Kasumi-1 (cell line): ENCODE data around the gene TRAPPC12.
"Not testable (repeated sequence)": the region's sequence is repeated elsewhere in the genome, so short reads cannot be mapped to it uniquely, and the experiment has no call there.

ENCODE experiments used
- DNase-seq, 2 experiments: peaks; one replicate each; lab custom pipeline; 2025; lab: John Stamatoyannopoulos, UW

TRAPPC12 gene

DNA sequence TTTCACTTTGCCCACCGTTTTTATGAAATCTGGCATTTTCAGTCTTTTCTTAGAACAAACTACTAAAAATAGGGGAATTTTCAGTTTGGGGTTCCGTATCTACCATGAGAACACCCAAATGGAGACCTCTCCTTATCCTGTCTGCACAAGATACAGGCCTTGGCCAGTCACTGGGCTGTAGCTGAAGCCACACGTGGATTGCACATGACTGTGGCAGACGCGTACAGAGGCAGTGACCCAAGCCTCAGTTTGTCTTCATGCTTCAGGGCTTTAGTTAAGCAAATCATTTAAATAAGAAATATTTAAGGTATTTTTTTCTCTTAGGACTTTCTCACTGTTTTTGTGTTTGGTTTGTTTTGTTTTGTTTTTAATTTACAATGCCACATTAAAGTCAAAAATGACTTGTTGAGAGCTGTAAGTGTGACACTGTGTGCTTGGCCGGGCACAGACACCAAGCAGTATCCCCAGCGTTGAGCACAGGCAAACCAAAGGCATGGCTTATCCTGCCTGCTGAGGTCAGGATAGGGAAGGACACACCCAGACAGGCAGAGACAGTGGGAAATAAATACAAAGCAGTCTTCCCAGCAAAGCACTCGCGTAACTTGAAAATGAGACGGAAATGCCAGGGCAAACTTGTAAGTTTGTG, 53.3 kb downstream of the TRAPPC12 start:
- DNase-seq, result no peak

DNA sequence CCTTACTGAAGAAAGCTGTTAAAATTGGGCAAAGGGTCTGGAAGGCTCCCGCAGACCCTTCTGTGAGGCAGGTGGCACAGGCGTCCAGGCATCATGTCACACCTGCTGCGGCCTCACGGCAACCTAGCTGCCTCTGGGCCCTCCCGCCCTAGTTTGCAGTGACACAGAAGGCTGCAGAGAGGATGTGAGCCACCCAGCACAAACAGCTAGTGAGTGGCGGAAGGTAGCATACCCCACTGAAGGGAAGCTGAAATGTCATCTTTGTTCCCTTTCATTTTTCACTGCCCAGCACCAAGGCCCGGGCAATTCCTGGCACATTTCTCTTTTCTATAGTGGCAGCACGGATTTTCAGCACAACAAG, 53.8 kb downstream of the TRAPPC12 start:
- no peak for DNase-seq

DNA sequence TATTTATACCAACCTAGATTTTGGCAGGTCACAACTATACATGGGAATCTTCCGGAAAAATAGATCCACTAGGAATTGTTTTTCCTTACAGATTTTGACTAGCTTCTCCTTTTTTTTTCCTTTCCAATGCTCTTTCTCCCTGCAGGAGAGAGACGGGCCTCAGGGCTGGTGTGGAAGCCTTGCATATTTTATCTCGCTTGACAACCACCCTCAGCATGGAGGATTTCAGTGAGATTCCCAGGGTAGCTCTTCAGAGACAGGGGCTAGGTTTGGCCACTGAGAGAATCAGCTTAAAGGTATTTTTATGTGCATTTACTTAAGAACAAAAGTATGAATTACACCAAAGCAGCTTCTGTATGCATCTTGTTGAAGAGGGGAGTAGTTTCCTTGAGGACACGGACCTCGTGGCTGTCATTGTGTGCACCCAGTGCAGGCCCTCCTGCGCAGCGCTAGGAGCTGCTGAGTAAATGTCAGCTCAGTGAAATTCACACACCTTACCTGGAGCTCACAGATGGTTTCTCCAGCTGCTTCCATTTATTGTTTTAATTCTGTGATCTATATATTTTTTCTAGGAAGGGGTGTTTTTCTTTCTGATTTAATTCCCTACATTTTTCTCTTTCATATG, 54.4 kb downstream of the TRAPPC12 start:
- no peak for DNase-seq

DNA sequence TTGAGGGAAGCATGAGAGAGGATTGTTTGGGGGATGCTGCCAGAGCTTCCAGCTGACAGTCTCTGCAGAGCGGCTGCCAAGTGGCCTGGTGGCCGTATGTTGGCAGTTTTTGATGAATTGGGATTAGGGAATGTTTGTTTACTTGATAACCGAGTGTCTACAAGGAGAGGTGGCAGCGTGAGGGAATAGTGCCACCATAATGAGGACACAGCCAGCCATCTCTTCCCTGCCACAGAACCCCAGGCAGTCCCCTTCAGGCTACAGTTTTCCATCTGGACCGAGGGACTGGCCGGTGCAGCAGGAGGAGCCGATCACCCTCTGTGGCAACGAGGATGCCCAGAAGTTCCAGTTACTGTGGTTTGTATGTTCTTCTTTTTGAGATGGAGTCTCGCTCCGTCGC, 55.2 kb downstream of the TRAPPC12 start:
- DNase-seq, result no peak

DNA sequence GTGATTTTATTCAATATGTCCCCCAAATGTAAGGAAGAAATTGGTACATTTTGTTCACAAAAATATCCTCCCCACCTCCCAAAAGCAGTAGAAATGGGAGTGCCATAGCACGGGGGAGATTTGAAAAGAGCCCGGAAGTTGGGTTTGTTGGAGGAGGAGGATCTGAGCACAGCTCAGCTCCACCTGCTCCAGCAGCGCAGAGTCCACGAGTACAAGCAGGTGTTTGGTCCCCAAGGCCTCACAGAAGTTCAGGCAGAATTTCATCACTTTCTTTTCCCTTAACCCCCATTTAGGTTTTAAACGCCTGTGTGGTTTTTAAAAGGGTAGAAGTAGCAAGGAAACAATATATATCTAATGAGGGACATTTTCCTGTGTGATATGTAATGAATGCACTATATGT, 56.0 kb downstream of the TRAPPC12 start:
- no peak for DNase-seq

DNA sequence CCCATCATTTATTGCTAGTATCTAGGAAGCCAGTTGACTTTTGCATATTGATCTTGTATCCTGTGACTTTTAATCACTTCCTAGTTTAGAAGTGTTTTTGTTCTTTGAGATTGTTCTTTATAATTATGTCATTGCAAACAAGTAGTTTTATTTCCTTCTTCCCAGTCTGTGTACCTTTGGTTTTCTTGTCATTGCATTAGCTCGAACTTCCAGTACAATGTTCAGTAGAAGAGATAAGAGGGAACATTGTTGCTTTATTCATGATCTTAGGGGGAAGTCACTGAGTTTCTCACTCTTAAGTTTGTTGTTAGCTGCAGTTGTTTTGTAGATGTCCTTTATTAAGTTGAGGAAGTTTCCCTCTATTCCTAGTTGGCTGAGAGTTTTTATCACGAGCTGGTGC, 61.0 kb downstream of the TRAPPC12 start:
- DNase-seq, result no peak

DNA sequence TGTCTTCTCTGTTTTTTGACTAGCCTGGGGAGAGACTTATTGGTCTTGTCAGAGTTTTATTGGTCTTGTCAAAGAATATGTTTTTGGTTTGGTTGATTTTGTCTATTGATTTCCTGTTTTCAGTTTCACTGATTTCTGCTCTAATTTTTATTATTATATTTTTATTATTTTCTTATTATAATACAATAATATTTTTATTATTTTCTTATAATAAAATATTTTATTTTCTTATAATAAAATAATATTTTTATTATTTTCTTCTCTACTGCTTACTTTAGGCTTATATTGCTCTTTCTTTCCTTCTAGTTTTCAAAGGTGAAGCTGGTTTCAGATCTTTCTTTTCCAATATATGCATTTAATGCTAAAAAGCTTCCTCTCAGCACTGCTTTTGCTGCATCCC, 62.0 kb downstream of the TRAPPC12 start:
- no peak for DNase-seq

DNA sequence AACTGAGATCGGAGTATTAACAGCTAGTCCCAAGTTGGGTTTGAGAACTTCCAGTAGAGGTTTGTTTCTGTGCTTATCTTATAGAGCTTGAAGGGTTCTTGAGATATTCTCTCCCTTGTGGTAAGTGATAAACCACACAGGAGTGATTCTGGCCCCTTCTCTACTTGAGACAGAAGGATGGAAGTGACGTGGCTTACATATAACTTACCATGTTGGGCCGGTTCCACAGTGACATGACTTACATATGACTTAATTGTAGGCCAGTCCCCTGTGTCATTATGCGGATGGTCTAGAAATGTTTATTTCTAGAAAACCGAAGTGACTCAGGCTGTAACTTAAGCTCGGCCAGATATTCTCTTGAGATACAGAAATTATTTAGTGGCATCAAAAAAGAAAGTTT, 62.7 kb downstream of the TRAPPC12 start:
- DNase-seq, result no peak

DNA sequence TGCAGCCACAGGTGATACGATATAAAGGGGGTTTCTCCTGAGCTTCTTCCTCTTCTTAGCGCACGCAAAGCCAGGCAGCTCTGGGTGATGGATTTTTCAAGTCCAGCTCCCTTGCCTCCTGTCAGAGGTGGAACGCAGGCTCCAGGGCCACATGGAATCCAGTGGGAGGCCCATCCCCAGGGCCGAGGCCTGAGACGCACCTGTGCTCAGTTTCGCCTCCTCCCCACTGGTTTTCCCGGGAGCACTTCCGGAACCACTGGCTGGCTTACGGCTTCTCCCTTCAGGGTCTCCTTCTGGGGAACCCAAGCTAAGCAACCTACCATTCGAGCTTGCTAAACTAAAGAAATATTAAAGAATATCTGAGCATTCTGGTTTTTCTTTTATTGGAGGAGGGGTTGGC, 63.6 kb downstream of the TRAPPC12 start:
- DNase-seq, result no peak

DNA sequence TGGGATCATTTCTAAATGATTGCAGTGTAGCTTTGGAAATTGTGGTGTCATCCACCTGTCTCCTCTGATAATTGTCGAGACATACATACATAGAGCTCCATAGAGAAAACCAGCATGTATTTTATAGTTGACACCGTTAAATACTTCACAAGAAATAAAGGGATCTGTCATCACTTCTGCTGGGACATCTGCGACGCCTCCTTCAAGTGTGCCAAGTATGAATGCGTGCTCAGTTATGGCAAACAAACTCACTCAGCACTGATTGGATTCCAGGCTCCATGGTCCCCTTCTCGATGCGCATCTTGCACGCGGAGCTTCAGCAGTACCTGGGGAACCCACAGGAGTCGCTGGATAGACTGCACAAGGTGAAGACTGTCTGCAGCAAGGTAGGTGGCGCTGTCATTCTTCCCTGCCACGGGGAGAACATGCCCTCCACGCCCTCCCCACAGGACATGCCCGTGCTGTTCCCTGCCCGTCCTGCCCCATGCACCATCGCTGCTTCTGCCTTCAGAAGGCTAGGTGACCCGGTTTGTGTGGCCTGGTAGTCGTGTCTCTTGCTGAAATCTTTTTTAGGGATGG, 64.1 kb downstream of the TRAPPC12 start:
- DNase-seq, result no peak

DNA sequence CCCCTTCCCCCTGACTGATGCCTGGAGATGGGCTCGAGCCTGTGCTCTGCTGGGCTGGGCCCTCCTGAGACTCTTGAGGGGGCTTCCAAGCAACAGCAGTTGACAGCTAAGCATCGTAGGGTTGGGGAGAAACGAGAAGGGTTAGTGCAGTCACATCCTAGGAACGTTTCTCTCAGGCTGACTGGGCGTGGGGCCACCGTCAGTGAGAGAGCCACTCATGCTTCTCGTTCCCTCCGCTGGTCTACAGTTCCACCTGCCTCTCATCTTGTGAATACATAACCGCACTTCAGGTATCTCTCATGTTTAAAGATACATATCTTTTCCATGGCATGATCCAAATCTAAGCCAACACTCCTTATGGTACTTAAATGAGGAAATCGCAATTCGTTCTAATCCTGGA, 66.4 kb downstream of the TRAPPC12 start:
- no peak for DNase-seq

DNA sequence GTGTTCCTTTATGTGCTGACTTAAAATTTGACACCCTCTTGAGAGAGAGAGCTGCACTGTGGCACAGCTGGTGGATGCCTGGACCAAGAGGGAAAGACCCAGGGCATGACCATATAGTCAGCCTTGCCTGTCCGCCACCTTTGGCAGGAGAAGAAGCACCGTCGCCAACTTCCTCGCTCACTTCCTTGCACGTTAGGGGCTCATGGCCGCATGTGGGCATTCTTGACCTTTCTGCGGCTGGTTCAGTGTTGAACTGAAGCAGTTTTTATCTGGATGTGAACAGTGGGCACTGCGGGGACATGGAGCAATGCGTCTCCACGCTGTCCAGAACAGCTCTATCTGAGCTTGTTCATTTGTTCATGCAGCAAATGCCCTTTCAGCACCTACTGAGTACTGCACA, 66.9 kb downstream of the TRAPPC12 start:
- DNase-seq, result no peak

DNA sequence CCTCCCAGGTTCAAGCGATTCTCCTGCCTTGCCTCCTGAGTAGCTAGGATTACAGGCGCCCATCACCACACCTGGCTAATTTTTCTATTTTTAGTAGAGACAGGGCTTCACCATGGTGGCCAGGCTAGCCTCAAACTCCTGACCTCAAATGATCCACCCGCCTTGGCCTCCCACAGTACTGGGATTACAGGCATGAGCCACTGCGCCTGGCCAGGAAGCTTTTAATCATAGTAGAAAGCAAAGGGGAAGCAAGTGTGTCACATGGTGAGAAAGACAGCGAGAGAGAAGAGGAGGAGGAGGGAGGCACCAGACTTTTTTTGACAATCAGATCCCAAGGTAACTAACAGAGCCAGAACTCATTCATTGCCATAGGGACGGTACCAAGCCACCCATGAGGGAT, 67.7 kb downstream of the TRAPPC12 start:
- peak in 1 of 2 experiments; percentile 6 for DNase-seq

DNA sequence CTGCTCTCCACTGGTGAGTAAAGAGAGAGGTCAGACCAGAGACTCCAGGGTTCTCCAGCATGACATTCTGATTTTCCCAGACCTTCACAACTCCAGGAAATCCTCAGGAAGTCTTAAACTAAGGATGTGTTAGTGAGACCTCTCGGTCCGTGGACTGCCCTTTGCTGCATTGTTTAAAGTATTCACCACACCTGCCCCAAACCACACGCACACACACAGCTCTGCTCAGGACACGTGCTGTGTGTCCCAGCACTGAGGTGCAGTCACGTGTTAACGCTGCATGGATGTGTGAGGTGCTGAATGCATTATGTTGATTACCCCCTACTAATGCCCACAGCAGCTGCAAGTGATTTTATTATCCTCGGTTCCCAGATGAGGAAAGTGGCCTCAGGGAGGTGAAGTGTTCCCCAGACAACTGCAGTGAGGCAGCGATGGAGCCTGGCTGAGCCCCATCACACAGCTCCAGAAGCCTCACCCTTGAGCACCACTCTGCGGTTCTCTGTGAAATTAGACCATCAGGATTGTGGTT, 68.4 kb downstream of the TRAPPC12 start:
- DNase-seq, result no peak

DNA sequence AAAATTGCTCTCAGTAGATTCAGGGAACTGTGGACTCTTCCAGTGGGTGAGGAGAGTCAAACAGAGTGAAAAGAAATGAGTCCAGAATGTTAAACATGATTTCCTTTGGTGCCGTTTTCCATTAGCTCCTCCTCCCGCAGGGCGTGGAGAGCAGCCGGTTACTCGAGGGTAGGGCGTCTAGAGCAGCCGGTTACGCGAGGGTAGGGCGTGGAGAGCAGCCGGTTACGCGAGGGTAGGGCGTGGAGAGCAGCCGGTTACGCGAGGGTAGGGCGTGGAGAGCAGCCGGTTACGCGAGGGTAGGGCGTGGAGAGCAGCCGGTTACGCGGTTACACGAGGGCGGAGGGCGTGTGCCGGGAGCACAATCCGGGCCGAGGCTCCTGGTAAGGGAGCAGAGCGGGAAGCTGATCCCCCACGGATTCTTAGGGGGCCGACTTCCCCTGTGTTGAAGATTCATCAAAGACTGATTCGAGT, 69.0 kb downstream of the TRAPPC12 start:
- DNase-seq, result not testable (repeated sequence)

DNA sequence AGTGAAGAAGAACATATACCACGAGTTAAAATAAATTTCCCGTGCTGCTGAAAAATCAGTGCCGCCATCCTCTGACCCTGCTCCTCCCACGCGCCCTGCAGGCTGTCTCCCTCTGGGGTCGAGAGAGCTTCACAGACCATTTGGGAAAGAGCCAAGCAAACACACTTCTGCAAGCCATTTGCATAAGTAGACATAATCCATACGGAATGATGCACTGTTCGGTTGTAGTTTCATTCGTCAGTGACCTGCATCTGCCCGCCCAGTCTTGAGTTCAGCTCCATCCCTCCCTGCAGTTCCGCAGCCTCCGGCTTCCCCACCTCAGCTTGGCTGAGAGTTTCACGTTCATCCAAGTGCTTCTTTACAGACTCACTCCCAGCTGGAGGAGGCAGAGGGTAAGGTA, 69.6 kb downstream of the TRAPPC12 start:
- DNase-seq, result no peak

DNA sequence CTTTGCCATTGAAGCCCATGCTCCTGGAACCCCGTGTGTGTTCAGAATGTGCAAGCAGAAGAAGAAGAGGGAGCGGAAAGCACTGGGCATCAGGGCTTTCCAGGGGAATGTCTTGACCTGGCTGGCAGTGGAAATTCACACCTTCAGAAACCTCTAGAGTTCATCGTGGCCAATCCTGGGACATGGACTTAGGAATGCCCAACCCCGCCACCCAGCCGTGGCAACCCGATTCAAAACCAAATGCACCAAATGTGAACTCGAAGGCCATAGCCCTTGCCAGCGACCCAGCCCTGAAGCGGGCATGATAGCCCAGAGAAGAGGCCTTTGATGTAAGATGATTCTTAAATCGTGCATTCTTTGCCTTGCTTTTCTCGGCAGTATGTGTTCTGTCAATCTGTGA, 70.4 kb downstream of the TRAPPC12 start:
- DNase-seq, result no peak

DNA sequence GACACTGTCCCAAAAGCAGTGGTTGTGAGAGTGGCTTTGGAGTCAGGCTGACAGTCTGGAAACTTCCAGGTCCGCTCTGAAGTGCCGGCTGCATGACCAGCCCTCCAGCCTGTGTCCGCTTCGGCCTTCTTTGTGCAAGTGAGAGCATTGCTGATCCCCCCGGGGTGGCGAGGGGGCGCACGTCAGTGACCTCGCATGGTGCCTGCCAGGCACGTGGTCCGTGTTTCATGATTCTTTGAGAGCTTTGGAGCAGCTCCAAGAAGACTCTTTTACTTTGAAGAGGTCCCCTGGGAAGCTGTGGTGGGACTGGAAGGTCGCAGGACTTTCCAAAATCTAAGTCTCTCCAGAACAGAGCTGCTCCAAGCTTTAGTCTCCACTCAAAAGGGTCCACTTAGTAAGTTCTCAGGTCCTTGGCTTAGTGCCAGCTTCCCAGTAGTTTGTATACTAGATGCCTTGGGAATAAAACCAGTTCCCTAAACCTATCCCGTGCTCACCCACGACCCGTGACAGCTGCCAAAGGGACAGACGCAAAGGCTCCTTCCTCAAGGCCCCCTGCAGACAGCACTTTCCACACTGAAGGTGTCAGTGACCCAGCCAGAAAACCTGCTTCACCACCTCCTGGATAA, 71.0 kb downstream of the TRAPPC12 start:
- no peak for DNase-seq

DNA sequence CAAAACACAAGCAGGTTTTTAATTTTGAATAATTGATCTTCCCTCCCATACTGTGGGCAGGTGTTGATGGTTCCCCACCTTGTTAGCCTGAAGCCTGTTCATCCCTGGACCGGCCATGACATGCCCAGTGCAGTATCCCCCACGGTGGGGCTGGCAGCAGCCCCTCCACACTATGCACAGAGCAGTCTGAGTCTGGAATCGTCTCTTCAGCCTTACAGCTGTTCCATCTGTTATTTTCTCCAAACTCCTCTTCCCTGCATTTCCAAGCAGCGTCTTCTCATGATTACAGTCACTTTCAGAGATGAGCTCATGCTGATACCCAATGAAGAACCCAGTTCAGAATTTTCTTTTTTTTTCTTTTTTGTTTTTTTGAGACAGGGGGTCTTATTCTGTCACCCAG, 71.7 kb downstream of the TRAPPC12 start:
- DNase-seq, result no peak

DNA sequence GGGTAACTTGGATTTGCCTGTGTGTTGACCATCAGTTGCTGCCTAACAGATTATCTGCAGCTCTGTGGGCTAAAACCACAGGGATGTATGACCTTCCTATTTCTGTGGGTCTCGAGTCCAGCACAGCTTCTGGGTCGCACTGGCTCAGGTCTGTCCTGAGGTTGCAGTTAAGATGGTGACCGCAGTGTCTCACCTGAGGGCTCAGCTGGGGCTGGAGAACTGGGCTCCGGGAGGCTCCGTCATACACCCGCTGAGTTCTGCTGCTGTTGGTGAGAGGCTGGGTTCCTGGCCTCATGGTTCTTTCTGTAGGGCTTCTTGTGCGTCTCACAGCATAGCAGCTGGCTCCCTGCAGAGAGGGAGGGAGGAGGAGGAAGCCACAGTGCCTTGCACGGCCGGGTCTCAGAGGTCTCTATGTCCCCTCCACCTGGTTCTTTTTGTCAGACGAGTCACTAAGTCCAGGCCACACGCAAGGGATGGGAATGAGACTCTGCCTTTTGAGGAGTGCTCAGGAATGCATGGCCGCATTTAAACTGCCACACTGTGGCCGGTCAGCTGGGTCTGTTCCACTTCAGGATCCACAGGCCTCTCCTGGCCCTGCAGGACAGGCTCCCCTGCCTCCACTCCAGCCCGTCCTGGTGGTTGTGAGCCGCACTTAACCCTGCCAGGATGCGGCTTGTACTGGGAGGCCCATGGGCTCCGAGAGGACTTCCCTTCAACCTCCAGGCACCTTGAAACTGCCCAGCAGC, 72.6 kb downstream of the TRAPPC12 start:
- no peak for DNase-seq

DNA sequence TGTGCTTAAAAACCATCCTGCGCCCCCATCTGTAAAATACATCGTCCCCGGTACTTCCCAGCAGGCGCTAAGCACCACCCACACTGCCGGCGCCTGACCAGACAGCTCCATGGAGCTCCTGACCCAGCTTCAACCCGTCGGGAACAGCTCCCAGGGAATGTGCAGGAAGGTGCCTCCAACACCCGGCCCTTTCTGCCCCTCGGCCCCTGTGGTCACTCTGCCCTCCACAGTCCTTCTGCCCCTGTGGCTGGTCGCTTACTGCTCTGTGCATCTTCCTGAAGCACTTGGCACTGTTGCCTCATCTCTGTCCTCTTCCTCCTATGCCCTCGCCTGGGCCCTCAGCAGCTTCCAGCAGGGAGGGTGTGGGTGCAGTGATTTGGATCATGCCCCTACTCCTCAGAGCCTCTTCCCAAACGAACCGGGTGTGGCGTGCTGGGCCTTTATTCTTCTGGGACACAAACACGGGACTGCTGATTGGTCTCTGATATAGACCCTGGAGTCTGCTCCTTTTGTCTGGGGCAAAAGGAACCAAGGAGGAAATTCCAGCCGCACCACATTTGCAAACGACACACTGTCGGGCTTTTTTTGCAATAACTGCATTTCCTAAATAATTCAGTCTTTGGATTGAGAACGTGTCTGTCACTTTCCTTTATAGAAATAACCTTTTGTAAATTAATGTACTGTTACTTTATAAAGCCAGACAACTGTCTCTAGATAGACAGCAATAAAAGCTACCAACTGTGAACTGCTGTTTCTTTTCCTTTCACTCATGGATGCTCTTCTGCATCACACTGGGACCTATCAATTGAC, 73.9 kb downstream of the TRAPPC12 start:
- no peak for DNase-seq
